HL-60 (cell line): ENCODE results near the gene TARBP2.

Source experiments
- POLR2AphosphoS5 ChIP-seq: IDR thresholded peaks from 2 replicates; pipeline ENCODE4 v1.6.1; 2012; ENCODE audit warnings: low read depth
- TF ChIP-seq, protein P1 (sequence below): IDR thresholded peaks from one replicate; pipeline ENCODE4 v1.5.1; 2011; ENCODE audit warnings: low read length, control low read depth, inconsistent platforms; ENCODE audit not compliant: insufficient read depth

DNA sequence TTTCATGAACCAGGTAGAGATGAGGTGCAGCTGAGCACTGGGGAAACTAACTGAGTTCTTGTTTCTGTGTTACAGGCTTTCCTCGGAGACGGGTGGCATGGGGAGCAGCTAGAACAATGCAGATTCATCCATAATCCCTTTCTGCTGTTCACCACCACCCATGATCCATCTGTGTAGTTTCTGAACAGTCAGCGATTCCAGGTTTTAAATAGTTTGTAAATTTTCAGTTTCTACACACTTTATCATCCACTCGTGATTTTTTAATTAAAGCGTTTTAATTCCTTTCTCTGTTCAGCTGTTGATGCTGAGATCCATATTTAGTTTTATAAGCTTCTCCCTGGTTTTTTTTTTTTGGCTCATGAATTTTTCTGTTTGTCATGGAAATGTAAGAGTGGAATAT, 21.8 kb upstream of the TARBP2 start:
- TF ChIP-seq, protein P1, sequence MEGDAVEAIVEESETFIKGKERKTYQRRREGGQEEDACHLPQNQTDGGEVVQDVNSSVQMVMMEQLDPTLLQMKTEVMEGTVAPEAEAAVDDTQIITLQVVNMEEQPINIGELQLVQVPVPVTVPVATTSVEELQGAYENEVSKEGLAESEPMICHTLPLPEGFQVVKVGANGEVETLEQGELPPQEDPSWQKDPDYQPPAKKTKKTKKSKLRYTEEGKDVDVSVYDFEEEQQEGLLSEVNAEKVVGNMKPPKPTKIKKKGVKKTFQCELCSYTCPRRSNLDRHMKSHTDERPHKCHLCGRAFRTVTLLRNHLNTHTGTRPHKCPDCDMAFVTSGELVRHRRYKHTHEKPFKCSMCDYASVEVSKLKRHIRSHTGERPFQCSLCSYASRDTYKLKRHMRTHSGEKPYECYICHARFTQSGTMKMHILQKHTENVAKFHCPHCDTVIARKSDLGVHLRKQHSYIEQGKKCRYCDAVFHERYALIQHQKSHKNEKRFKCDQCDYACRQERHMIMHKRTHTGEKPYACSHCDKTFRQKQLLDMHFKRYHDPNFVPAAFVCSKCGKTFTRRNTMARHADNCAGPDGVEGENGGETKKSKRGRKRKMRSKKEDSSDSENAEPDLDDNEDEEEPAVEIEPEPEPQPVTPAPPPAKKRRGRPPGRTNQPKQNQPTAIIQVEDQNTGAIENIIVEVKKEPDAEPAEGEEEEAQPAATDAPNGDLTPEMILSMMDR = no peak
- no peak for TF ChIP-seq POLR2AphosphoS5
